Measurements from ENCODE around the gene ATXN1. TPM values are rescaled to one million over a fixed set of nuclear protein-coding genes. Genes with fewer than 3 reads are reported as not detected.

Gene ATXN1
- total RNA-seq, 1 experiment from 2014 or later = 25.6 TPM

- Histone ChIP-seq H3K27ac (ENCODE audit: low read depth, low read length, poor library complexity, severe bottlenecking) (no peak overlapping the region), H3K9me3 (ENCODE audit: low read depth, low read length, poor library complexity, severe bottlenecking) (no peaks in the 10 kb centered on the region), H3K27me3 (replicated peaks; ENCODE audit: insufficient read depth, low read depth, low read length, poor library complexity) (no peaks in the 10 kb centered on the region), H3K4me3 (ENCODE audit: low read depth, low read length, poor library complexity, severe bottlenecking) (no peak overlapping the region), H3K4me1 (ENCODE audit: insufficient read depth, low read length, poor library complexity, severe bottlenecking) (no peaks in the 10 kb centered on the region), H3K36me3 (ENCODE audit: insufficient read depth, low read length, poor library complexity, severe bottlenecking) (no peaks in the 10 kb centered on the region)
- CTCF ChIA-PET = no interaction called here
- BruUV-seq (replicated peaks) = no TSS peak
- POLR2A ChIA-PET (ENCODE audit: low non-redundant PET) = no interaction called here
- intact Hi-C loops (cut with micrococcal nuclease; ENCODE audit: unreplicated experiment) = no loop called here
- TF ChIP-seq CTCF (conservative IDR thresholded peaks at IDR 0.05; ENCODE audit: low read depth, low read length) (no peak), EZH2 (IDR thresholded peaks at IDR 0.05; ENCODE audit: borderline replicate concordance, low read depth, low read length, poor library complexity, severe bottlenecking) (no peak)
- DNase-seq (ENCODE audit: low spot score) = no peak
These were observed 315.0 kb downstream of the ATXN1 start for GRCh38 chr6:16446273-16446672.

GRCh38 chr6:16442031-16442430 is 319.2 kb downstream of the ATXN1 start:
- TF ChIP-seq EZH2 (IDR thresholded peaks at IDR 0.05; ENCODE audit: borderline replicate concordance, low read depth, low read length, poor library complexity, severe bottlenecking) (no peak), CTCF (conservative IDR thresholded peaks at IDR 0.05; ENCODE audit: low read depth, low read length) (no peak)
- ChIA-PET POLR2A (ENCODE audit: low non-redundant PET) (no interaction called here), CTCF (no interaction called here)
- Histone ChIP-seq H3K9me3 (ENCODE audit: low read depth, low read length, poor library complexity, severe bottlenecking) (no peaks in the 10 kb centered on the region), H3K27me3 (replicated peaks; ENCODE audit: insufficient read depth, low read depth, low read length, poor library complexity) (no peaks in the 10 kb centered on the region), H3K36me3 (ENCODE audit: insufficient read depth, low read length, poor library complexity, severe bottlenecking) (no peaks in the 10 kb centered on the region), H3K27ac (ENCODE audit: low read depth, low read length, poor library complexity, severe bottlenecking) (no peak overlapping the region), H3K4me3 (ENCODE audit: low read depth, low read length, poor library complexity, severe bottlenecking) (no peak overlapping the region), H3K4me1 (ENCODE audit: insufficient read depth, low read length, poor library complexity, severe bottlenecking) (no peaks in the 10 kb centered on the region)
- no peak for DNase-seq (ENCODE audit: low spot score)
- intact Hi-C loops (cut with micrococcal nuclease; ENCODE audit: unreplicated experiment) = no loop called here
- no TSS peak for BruUV-seq (replicated peaks)

- CTCF ChIA-PET = no interaction called here
- no peak overlapping the region for H3K4me3 ChIP-seq (ENCODE audit: low read depth, low read length, poor library complexity, severe bottlenecking)
- no peak overlapping the region for H3K27ac ChIP-seq (ENCODE audit: low read depth, low read length, poor library complexity, severe bottlenecking)
- intact Hi-C loops (cut with micrococcal nuclease; ENCODE audit: unreplicated experiment) = no loop called here
- no peak for DNase-seq (ENCODE audit: low spot score)
- BruUV-seq (replicated peaks) = no TSS peak
- H3K9me3 ChIP-seq (ENCODE audit: low read depth, low read length, poor library complexity, severe bottlenecking) = no peaks in the 10 kb centered on the region
- H3K4me1 ChIP-seq (ENCODE audit: insufficient read depth, low read length, poor library complexity, severe bottlenecking) = no peaks in the 10 kb centered on the region
- TF ChIP-seq CTCF (conservative IDR thresholded peaks at IDR 0.05; ENCODE audit: low read depth, low read length) (no peak), EZH2 (IDR thresholded peaks at IDR 0.05; ENCODE audit: borderline replicate concordance, low read depth, low read length, poor library complexity, severe bottlenecking) (no peak)
- POLR2A ChIA-PET (ENCODE audit: low non-redundant PET) = no interaction called here
- H3K36me3 ChIP-seq (ENCODE audit: insufficient read depth, low read length, poor library complexity, severe bottlenecking) = no peaks in the 10 kb centered on the region
- no peaks in the 10 kb centered on the region for H3K27me3 ChIP-seq (replicated peaks; ENCODE audit: insufficient read depth, low read depth, low read length, poor library complexity)
These were observed 320.0 kb downstream of the ATXN1 start for GRCh38 chr6:16441262-16441661.
